Measurements from ENCODE around the gene NAA35. TPM values are rescaled to one million over a fixed set of nuclear protein-coding genes. Genes with fewer than 3 reads are reported as not detected.

The NAA35 gene
- total and polyA plus RNA-seq, 2 of the 8 experiments (the other 6 are each of a cell fraction or from before 2014, with no cell fraction given) = 12.9 to 35.2 TPM

GRCh38 chr9:85995599-85995998 lies 54.7 kb downstream of the NAA35 start:
- Histone ChIP-seq H2AFZ (ENCODE audit: low read length) (no peak overlapping the region), H3K79me2 (ENCODE audit: control insufficient read depth in 1 of 2, insufficient read depth in 2 of 2, low read length in 2 of 2) (peaks cover 0 to 3% of the 10 kb centered on the region in 2 experiments; a peak in 1 of 4 replicates), H3K9me3 (ENCODE audit: insufficient read depth in 2 of 2, low read depth in 1 of 2, low read length in 1 of 2) (no peaks in the 10 kb centered on the region), H3K18ac (ENCODE audit: extremely low read depth, low read length) (no peak overlapping the region), H2BK5ac (ENCODE audit: low read depth, low read length) (no peak overlapping the region), H2BK20ac (ENCODE audit: low read length) (no peak overlapping the region), H2BK15ac (ENCODE audit: low read length) (no peak overlapping the region), H3K79me1 (ENCODE audit: low read depth, low read length) (0 out of 2 replicates have a peak, but pooled peaks cover 2% of the 10 kb centered on the region), H3K4me2 (ENCODE audit: insufficient read depth in 1 of 2, low read depth in 2 of 2, low read length in 2 of 2) (no peak overlapping the region), H3K56ac (replicated peaks; ENCODE audit: insufficient read length, low read depth, low read length) (no peak overlapping the region), H2BK120ac (replicated peaks; ENCODE audit: low read depth, low read length) (no peak overlapping the region), H3K4me3 (ENCODE audit: extremely low read depth in 1 of 4, insufficient read depth in 2 of 4, low read depth in 3 of 4, low read length in 4 of 4) (no peak overlapping the region), H4K20me1 (replicated peaks in 1 of 2; ENCODE audit: control insufficient read depth in 1 of 2, insufficient read depth in 2 of 2, low read length in 2 of 2) (no peaks in the 10 kb centered on the region), H4K8ac (ENCODE audit: extremely low read depth, insufficient read depth, low read length) (no peak overlapping the region), H4K91ac (replicated peaks; ENCODE audit: insufficient read length, low read length) (no peak overlapping the region), H4K5ac (ENCODE audit: insufficient read length, low read depth, low read length) (no peak overlapping the region), H2AK5ac (ENCODE audit: low read depth, low read length) (no peak overlapping the region), H3K27ac (ENCODE audit: low read depth, low read length) (no peak overlapping the region), H3K23ac (ENCODE audit: insufficient read length) (no peak overlapping the region), H3K27me3 (replicated peaks in 1 of 4; ENCODE audit: control insufficient read depth in 3 of 4, extremely low read depth in 1 of 4, insufficient read depth in 3 of 4, low read length in 3 of 4) (no peaks in the 10 kb centered on the region), H3K14ac (ENCODE audit: insufficient read length) (no peak overlapping the region), H3K23me2 (ENCODE audit: low read depth, low read length) (no peaks in the 10 kb centered on the region; the same call in 1 of the 2 replicates), H2BK12ac (ENCODE audit: low read depth, low read length) (no peak overlapping the region), H3K9ac (replicated peaks in 1 of 4; ENCODE audit: extremely low read depth in 1 of 4, low read depth in 3 of 4, low read length in 3 of 4) (no peak overlapping the region), H3K36me3 (ENCODE audit: control insufficient read depth in 2 of 4, insufficient read depth in 4 of 4, low read length in 3 of 4) (peaks cover 0 to 16% (median 3%) of the 10 kb centered on the region in 4 experiments; a peak in 5 of 8 replicates), H3K4me1 (replicated peaks in 1 of 4; ENCODE audit: control insufficient read depth in 3 of 4, insufficient read depth in 4 of 4, low read length in 3 of 4) (no peaks in the 10 kb centered on the region), H3K4ac (replicated peaks; ENCODE audit: insufficient read length, low read depth, low read length) (no peak overlapping the region)
- FAIRE-seq (no peak), DNase-seq (ENCODE audit: low read depth in 1 of 2, low spot score in 2 of 2) (no peak)
- CTCF ChIA-PET (ENCODE audit: partially characterized antibody) = interaction anchor here (0.7 to 1.4 kb wide), 2 partner anchors 38 to 48 kb away, joined by 3 to 5 read pairs; no protein-coding TSS in a partner anchor
- POLR2A ChIA-PET (ENCODE audit: partially characterized antibody) = interaction anchor here (0.6 kb wide), 1 partner anchor 24 kb away, joined by 3 read pairs; no protein-coding TSS in a partner anchor
- TF ChIP-seq EGR1 (IDR thresholded peaks at IDR 0.05; ENCODE audit: borderline replicate concordance, low read depth, low read length) (no peak), TEAD4 (IDR thresholded peaks at IDR 0.05; ENCODE audit: low read depth, low read length) (no peak), SP4 (IDR thresholded peaks at IDR 0.05; ENCODE audit: low read length) (no peak), BRCA1 (IDR thresholded peaks at IDR 0.05; ENCODE audit: low read depth, low read length) (no peak), SUZ12 (IDR thresholded peaks at IDR 0.05; ENCODE audit: low read length) (no peak), CBX5 (IDR thresholded peaks at IDR 0.05; ENCODE audit: low read depth, low read length) (no peak), MAX (IDR thresholded peaks at IDR 0.05) (no peak)
- 91% methylated on average over 1 of the region's 1 CpG; no CpG with 5 or more reads in 1 of the 2 experiments for WGBS, 2 experiments (ENCODE audit: extremely low coverage in 1 of 2, insufficient coverage in 1 of 2, insufficient read length in 1 of 2, insufficient replicate concordance in 2 of 2, low coverage in 1 of 2, low lambda C conversion rate in 2 of 2, missing lambda C conversion rate in 1 of 2)
